Purkinje cell (primary cell): Measurements from ENCODE around the gene SEMA5A. TPM values are rescaled to one million over a fixed set of nuclear protein-coding genes. Genes with fewer than 3 reads are reported as not detected.

Source experiments
- polyA plus RNA-seq: library from polyadenylated mRNA; unstranded; fragments of >200 nt; fragmentation: Nextera tagmentation; gene quantifications from 2 replicates; pipeline ENCODE4 v1.2.1, GENCODE V29; 2014

Gene SEMA5A
- polyA plus RNA-seq, result 0.84 and 2.2 TPM in 2 replicates

GRCh38 chr5:9545992-9546851, at the start of gene SEMA5A:
SEMA5A (minus strand) TSS chr5:9546075; CDS start chr5:9379946, 166,129 bp downstream.

Other genes with a start within 250 kb of the SEMA5A start
- gene TAS2R1, start 84.3 kb upstream of the SEMA5A start, polyA plus RNA-seq, result not detected in 2 replicates